NCI-H2029 (cell line): ENCODE data around the gene HABP4.

ENCODE experiments used
- DNase-seq: peaks from one replicate; lab custom pipeline; 2025; lab: John Stamatoyannopoulos, UW

The HABP4 gene

GRCh38 chr9:96478829-96479371 lies 28.9 kb downstream of the HABP4 start:
- DNase-seq, result no peak

GRCh38 chr9:96480736-96481135 lies 30.8 kb downstream of the HABP4 start:
- no peak for DNase-seq

GRCh38 chr9:96482476-96482875 lies 32.5 kb downstream of the HABP4 start:
- DNase-seq, result no peak

- no peak for DNase-seq
Measured at GRCh38 chr9:96483197-96483596, 33.2 kb downstream of the HABP4 start.

- no peak for DNase-seq
Measured at GRCh38 chr9:96483733-96484390, 33.9 kb downstream of the HABP4 start.

GRCh38 chr9:96484521-96484931 lies 34.6 kb downstream of the HABP4 start:
- no peak for DNase-seq

- no peak for DNase-seq
Measured at GRCh38 chr9:96485280-96485679, 35.3 kb downstream of the HABP4 start.

- no peak for DNase-seq
Measured at GRCh38 chr9:96486386-96487028, 36.5 kb downstream of the HABP4 start.

GRCh38 chr9:96487029-96487396 lies 37.0 kb downstream of the HABP4 start:
- DNase-seq, result no peak

GRCh38 chr9:96487949-96488348 lies 38.0 kb downstream of the HABP4 start:
- DNase-seq, result no peak

- no peak for DNase-seq
Measured at GRCh38 chr9:96489482-96489979, 39.6 kb downstream of the HABP4 start.

GRCh38 chr9:96490534-96491078 lies 40.6 kb downstream of the HABP4 start:
- DNase-seq, result no peak

GRCh38 chr9:96491079-96491879 lies 41.3 kb downstream of the HABP4 start:
- no peak for DNase-seq

- DNase-seq, result no peak
Measured at GRCh38 chr9:96491880-96492525, 42.0 kb downstream of the HABP4 start.

GRCh38 chr9:96492993-96493531 lies 43.1 kb downstream of the HABP4 start:
- DNase-seq, result no peak

GRCh38 chr9:96493757-96494156 lies 43.8 kb downstream of the HABP4 start:
- no peak for DNase-seq

- no peak for DNase-seq
Measured at GRCh38 chr9:96494215-96494800, 44.3 kb downstream of the HABP4 start.

GRCh38 chr9:96495341-96495740 lies 45.4 kb downstream of the HABP4 start:
- DNase-seq, result no peak

- DNase-seq, result no peak
Measured at GRCh38 chr9:96496368-96497116, 46.6 kb downstream of the HABP4 start.

GRCh38 chr9:96497117-96497399 lies 47.1 kb downstream of the HABP4 start:
- no peak for DNase-seq

- no peak for DNase-seq
Measured at GRCh38 chr9:96498796-96499195, 48.8 kb downstream of the HABP4 start.
